Measurements from ENCODE around the gene MYH1. TPM values are rescaled to one million over a fixed set of nuclear protein-coding genes. Genes with fewer than 3 reads are reported as not detected.

The MYH1 gene
- total and polyA plus RNA-seq, 10 of the 15 experiments (the other 5 are each of a cell fraction or from before 2014, with no cell fraction given) = 0.01 TPM; not detected in 9

GRCh38 chr17:10550014-10550413, 31.7 kb upstream of the MYH1 start:
- no peak for DNase-seq (ENCODE audit: low read depth, low spot score)
- in situ Hi-C loops (cut with MboI) = no loop called here
- CTCF ChIA-PET = no interaction called here
- TF ChIP-seq RB1 (IDR thresholded peaks at IDR 0.05; ENCODE audit: borderline replicate concordance) = no peak
- TF ChIP-seq ZNF207 (IDR thresholded peaks at IDR 0.05; ENCODE audit: borderline replicate concordance) = no peak
- TF ChIP-seq YY1 (IDR thresholded peaks at IDR 0.05; ENCODE audit: low read depth, low read length) = no peak
- no peak for TF ChIP-seq TCF12 (IDR thresholded peaks at IDR 0.05; ENCODE audit: low read depth, low read length)
- no peak for TF ChIP-seq SREBF2 (IDR thresholded peaks at IDR 0.05; ENCODE audit: low read length)
- no peak for TF ChIP-seq CUX1 (IDR thresholded peaks at IDR 0.05; ENCODE audit: insufficient replicate concordance, low read depth, low read length)
- no peak for TF ChIP-seq NBN (IDR thresholded peaks at IDR 0.05)
- TF ChIP-seq IRF4 (IDR thresholded peaks at IDR 0.05; ENCODE audit: low read depth, low read length) = no peak
- no peak for TF ChIP-seq SMAD1 (IDR thresholded peaks at IDR 0.05; ENCODE audit: low read depth, partially characterized antibody)
- TF ChIP-seq PRDM15 (CRISPR knock-in tag; IDR thresholded peaks at IDR 0.05) = no peak
- no peak for TF ChIP-seq PML (IDR thresholded peaks at IDR 0.05; ENCODE audit: low read length)
- no peak for TF ChIP-seq ZBTB40 (IDR thresholded peaks at IDR 0.05; ENCODE audit: borderline replicate concordance)
- no peak for TF ChIP-seq ZNF622 (IDR thresholded peaks at IDR 0.05)
- no peak for TF ChIP-seq CHD2 (IDR thresholded peaks at IDR 0.05; ENCODE audit: borderline replicate concordance, low read depth, low read length)

More at GRCh38 chr17:10550014-10550413, 31.7 kb upstream of the MYH1 start:
- Histone ChIP-seq H3K27ac (ENCODE audit: control insufficient read depth, insufficient read depth) (no peak overlapping the region), H3K4me1 (ENCODE audit: control insufficient read depth, insufficient read depth, low read length) (no peaks in the 10 kb centered on the region), H2AFZ (ENCODE audit: control insufficient read depth, low read depth, low read length) (no peak overlapping the region), H3K36me3 (ENCODE audit: control insufficient read depth in 2 of 2, insufficient read depth in 2 of 2, low read length in 1 of 2) (no peaks in the 10 kb centered on the region), H3K79me2 (ENCODE audit: control insufficient read depth, insufficient read depth, low read length) (no peaks in the 10 kb centered on the region), H4K20me1 (ENCODE audit: control insufficient read depth, insufficient read depth) (no peaks in the 10 kb centered on the region), H3K4me2 (ENCODE audit: control insufficient read depth, insufficient read depth) (no peak overlapping the region), H3K4me3 (no peak overlapping the region), H3K27me3 (replicated peaks in 1 of 2; ENCODE audit: control insufficient read depth in 2 of 2, insufficient read depth in 2 of 2, low read length in 1 of 2) (no peaks in the 10 kb centered on the region), H3K9me3 (replicated peaks; ENCODE audit: control insufficient read depth, insufficient read depth, low read length) (no peaks in the 10 kb centered on the region), H3K9ac (ENCODE audit: control insufficient read depth, insufficient read depth, low read length) (no peak overlapping the region)
- ChIA-PET POLR2A (no interaction called here), SMC1A (ENCODE audit: uncharacterized antibody, unreplicated experiment) (no interaction called here), RAD21 (ENCODE audit: unreplicated experiment) (no interaction called here)
- intact Hi-C loops (cut with micrococcal nuclease; ENCODE audit: unreplicated experiment) = no loop called here
- no peak for ATAC-seq
- no peak for FAIRE-seq
- WGBS (ENCODE audit: insufficient coverage, insufficient replicate concordance, low lambda C conversion rate, missing lambda C conversion rate) = 31% methylated on average over 4 of the region's 4 CpGs
- no TSS peak for BruUV-seq (replicated peaks)
